Smooth muscle cell of the coronary artery (primary cell): Measurements from ENCODE around the gene GSE1. TPM values are rescaled to one million over a fixed set of nuclear protein-coding genes. Genes with fewer than 3 reads are reported as not detected.

Experiments used
- total RNA-seq: library from RNA; depleted of rRNA; stranded (reverse); fragments of >200 nt; gene quantifications from 2 replicates; pipeline ENCODE4 v1.2.3, GENCODE V29; 2014; ENCODE audit warnings: low replicate concordance

GSE1 gene
- total RNA-seq, result 11.8 and 14.5 TPM in 2 replicates

GRCh38 chr16:85612801-85613603, at the start of gene GSE1:
TSS of gene GSE1 (plus strand) at chr16:85613322. CDS start at chr16:85613392, 70 bp downstream.

GRCh38 chr16:85688586-85689284, 75.6 kb downstream of the GSE1 start, which contains the start of gene GINS2:
TSS of gene GINS2 (minus strand) at chr16:85688954. CDS start at chr16:85688898, 56 bp downstream.

Other genes with a start within 250 kb of the GSE1 start
- 0.47 and 3.2 TPM in 2 replicates for gene GINS2, start 75.6 kb downstream of the GSE1 start, total RNA-seq
- gene C16orf74, start 137.8 kb downstream of the GSE1 start, total RNA-seq, result 0.82 and 6.0 TPM in 2 replicates
- 21.1 and 29.8 TPM in 2 replicates for gene EMC8, start 186.2 kb downstream of the GSE1 start, total RNA-seq
- 582 and 772 TPM in 2 replicates for gene COX4I1, start 186.4 kb downstream of the GSE1 start, total RNA-seq